SU-DHL-6 (cell line): Measurements from ENCODE around the gene POLR2H.

Experiments used
- CTCF ChIP-seq: fragments of 200-600 bp; sonication (generic); IDR thresholded peaks from one replicate; pipeline ENCODE4 v1.5.1; 2017; ENCODE audit warnings: antibody characterized with exemption, mild to moderate bottlenecking, low read length, moderate library complexity; ENCODE audit not compliant: insufficient read depth, poor library complexity, severe bottlenecking
- EZH2phosphoT487 ChIP-seq: fragments of 200-600 bp; sonication (generic), shearing (Covaris generic); conservative IDR thresholded peaks from 2 replicates; pipeline ENCODE4 v1.6.1; 2018; ENCODE audit warnings: mild to moderate bottlenecking, antibody characterized with exemption, low read length, moderate library complexity, mixed read lengths

- no peak for TF ChIP-seq CTCF
- no peak for TF ChIP-seq EZH2phosphoT487
Observed at GRCh38 chr3:184380627-184381260, 19.2 kb downstream of the POLR2H start.
